ENCODE results near the gene COA1. TPM values are rescaled to one million over a fixed set of nuclear protein-coding genes. Genes with fewer than 3 reads are reported as not detected.

Gene COA1
- total and polyA plus RNA-seq, 9 of the 15 experiments (the other 6 are each of a cell fraction or from before 2014, with no cell fraction given), result 98.9 to 463 (median 181) TPM

- TF ChIP-seq CTCF (IDR thresholded peaks at IDR 0.05 in 2 of 3, conservative IDR thresholded peaks at IDR 0.05 in 1 of 3; ENCODE audit: insufficient read depth in 2 of 3, low read depth in 1 of 3, low read length in 3 of 3) (no peak), NUFIP1 (IDR thresholded peaks at IDR 0.05; ENCODE audit: partially characterized antibody) (no peak), EP400 (IDR thresholded peaks at IDR 0.05) (no peak), IFI16 (CRISPR knock-in tag; IDR thresholded peaks at IDR 0.05) (no peak), CBFA2T3 (IDR thresholded peaks at IDR 0.05) (peak; percentile 38; the same call in 1 of the 2 replicates), MYC (IDR thresholded peaks at IDR 0.05; ENCODE audit: low read depth, low read length) (no peak), MYC (CRISPR knock-in tag; IDR thresholded peaks at IDR 0.05; ENCODE audit: borderline replicate concordance, low read depth) (no peak), ETS1 (conservative IDR thresholded peaks at IDR 0.05; ENCODE audit: control insufficient read depth, low read depth, low read length) (no peak), RNF2 (IDR thresholded peaks at IDR 0.05) (no peak), NR2F6 (CRISPR knock-in tag; IDR thresholded peaks at IDR 0.05) (no peak), SRSF1 (IDR thresholded peaks at IDR 0.05; ENCODE audit: low read depth, low read length) (no peak), ZNF316 (IDR thresholded peaks at IDR 0.05) (no peak), MTA2 (IDR thresholded peaks at IDR 0.05; ENCODE audit: low read depth) (peak; percentile 30; the same call in 1 of the 2 replicates), ZNF830 (CRISPR knock-in tag; IDR thresholded peaks at IDR 0.05) (no peak)
- TF ChIP-seq, protein P1, sequence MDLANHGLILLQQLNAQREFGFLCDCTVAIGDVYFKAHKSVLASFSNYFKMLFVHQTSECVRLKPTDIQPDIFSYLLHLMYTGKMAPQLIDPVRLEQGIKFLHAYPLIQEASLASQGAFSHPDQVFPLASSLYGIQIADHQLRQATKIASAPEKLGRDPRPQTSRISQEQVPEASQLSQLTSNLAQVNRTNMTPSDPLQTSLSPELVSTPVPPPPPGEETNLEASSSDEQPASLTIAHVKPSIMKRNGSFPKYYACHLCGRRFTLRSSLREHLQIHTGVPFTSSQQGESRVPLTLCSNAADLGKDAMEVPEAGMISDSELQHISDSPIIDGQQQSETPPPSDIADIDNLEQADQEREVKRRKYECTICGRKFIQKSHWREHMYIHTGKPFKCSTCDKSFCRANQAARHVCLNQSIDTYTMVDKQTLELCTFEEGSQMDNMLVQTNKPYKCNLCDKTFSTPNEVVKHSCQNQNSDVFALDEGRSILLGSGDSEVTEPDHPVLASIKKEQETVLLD (IDR thresholded peaks at IDR 0.05), result no peak
- TF ChIP-seq, protein P2, sequence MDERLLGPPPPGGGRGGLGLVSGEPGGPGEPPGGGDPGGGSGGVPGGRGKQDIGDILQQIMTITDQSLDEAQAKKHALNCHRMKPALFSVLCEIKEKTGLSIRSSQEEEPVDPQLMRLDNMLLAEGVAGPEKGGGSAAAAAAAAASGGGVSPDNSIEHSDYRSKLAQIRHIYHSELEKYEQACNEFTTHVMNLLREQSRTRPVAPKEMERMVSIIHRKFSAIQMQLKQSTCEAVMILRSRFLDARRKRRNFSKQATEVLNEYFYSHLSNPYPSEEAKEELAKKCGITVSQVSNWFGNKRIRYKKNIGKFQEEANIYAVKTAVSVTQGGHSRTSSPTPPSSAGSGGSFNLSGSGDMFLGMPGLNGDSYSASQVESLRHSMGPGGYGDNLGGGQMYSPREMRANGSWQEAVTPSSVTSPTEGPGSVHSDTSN (CRISPR knock-in tag; IDR thresholded peaks at IDR 0.05; ENCODE audit: low read depth), result 0 out of 2 replicates have a peak, but pooled peaks have one; percentile 13
- TF ChIP-seq, protein P2 (tag; conservative IDR thresholded peaks at IDR 0.05; ENCODE audit: low read depth), result no peak
Measured at GRCh38 chr7:43766564-43766963, 37.2 kb upstream of the COA1 start (continued).
